K562 (cell line): ENCODE measurements around the gene CHCHD6. TPM values are rescaled to one million over a fixed set of nuclear protein-coding genes. Genes with fewer than 3 reads are reported as not detected.
A peak's percentile ranks its signal among the peaks of the same experiment; 100 is the strongest.

Experiments
- ATAC-seq: fragments of 200-7000 bp; cut with Tn5 transposase; 3 replicates; pipeline ENCODE4 v1.9.1; 2020; ENCODE audit warnings: moderate library complexity
- BruUV-seq: library from RNA; stranded (reverse); fragments of 400-500 nt; replicated peaks from 2 replicates; lab custom pipeline; 2021; lab: Mats Ljungman, UMichigan
- CTCF ChIA-PET: fragments of 300-600 bp; formaldehyde crosslinking; extraction: SDS; loops from one replicate; lab custom pipeline; 2021; ENCODE audit warnings: low intra/inter-chr PET ratio; lab: Yijun Ruan, JAX
- POLR2A ChIA-PET: fragments of 300-600, 350-650 bp; sonication (Branson Sonifier 250); formaldehyde crosslinking; extraction: SDS; loops from one replicate; lab custom pipeline; 2021; ENCODE audit warnings: antibody characterized with exemption, inconsistent platforms; lab: Yijun Ruan, JAX
- DNase-seq, 4 experiments: peaks; one replicate each; pipeline versions ENCODE4 v3.0.0 to v3.0.0-alpha.2; 2011 to 2018; ENCODE audit warnings: low spot score in 3 of 4, mixed read lengths in 3 of 4; ENCODE audit errors: extremely low read depth in 1 of 4
- FAIRE-seq: peaks from 2 replicates; lab custom pipeline; 2011; peaks lifted over from hg19 to GRCh38; lab: Jason Lieb, UNC
- H2AFZ ChIP-seq: 2 replicates; pipeline ENCODE4 v1.6.0; 2011; ENCODE audit warnings: low read depth, low read length, control low read depth, inconsistent platforms
- H3K27ac ChIP-seq: fragments of 200-600 bp; 3 replicates; pipeline ENCODE4 v1.8.0; 2011; ENCODE audit warnings: low read depth, mild to moderate bottlenecking, control low read depth, inconsistent platforms, low read length, moderate library complexity, mixed read lengths; ENCODE audit errors: extremely low read depth
- H3K27me3 ChIP-seq, 2 experiments: fragments of 300-600 bp in 1 of 2; 2 replicates in 1 of 2; 3 replicates in 1 of 2; pipeline versions ENCODE4 v1.6.0 to v1.8.0; 2011; ENCODE audit warnings: inconsistent platforms in 2 of 2, low read length in 2 of 2, mild to moderate bottlenecking in 1 of 2, mixed read lengths in 1 of 2, moderate library complexity in 1 of 2; ENCODE audit not compliant: control insufficient read depth in 2 of 2, insufficient read depth in 2 of 2
- H3K36me3 ChIP-seq: fragments of 300-600 bp; 3 replicates; pipeline ENCODE4 v1.8.0; 2011; ENCODE audit warnings: mild to moderate bottlenecking, low read length, inconsistent platforms; ENCODE audit not compliant: control insufficient read depth, insufficient read depth
- H3K4me1 ChIP-seq, 2 experiments: fragments of 200-600 bp in 1 of 2; replicated peaks in 1 of 2; 2 replicates in 1 of 2; 3 replicates in 1 of 2; pipeline versions ENCODE4 v1.5.1 to v1.8.0; 2011; ENCODE audit warnings: inconsistent platforms in 2 of 2, low read length in 2 of 2, mild to moderate bottlenecking in 1 of 2, mixed read lengths in 1 of 2, moderate library complexity in 1 of 2; ENCODE audit not compliant: control insufficient read depth in 2 of 2, insufficient read depth in 2 of 2
- H3K4me2 ChIP-seq: 2 replicates; pipeline ENCODE4 v1.6.1; 2011; ENCODE audit warnings: low read length, control low read depth, inconsistent platforms, mixed read lengths; ENCODE audit not compliant: insufficient read depth
- H3K4me3 ChIP-seq: fragments of 200-600 bp; sonication (generic), shearing (Covaris generic); 2 replicates; pipeline ENCODE4 v1.5.1; 2016; ENCODE audit warnings: control low read depth, inconsistent platforms
- H3K79me2 ChIP-seq: fragments of 200-600 bp; 3 replicates; pipeline ENCODE4 v1.8.0; 2011; ENCODE audit warnings: low read length, inconsistent platforms; ENCODE audit not compliant: control insufficient read depth, insufficient read depth
- H3K9ac ChIP-seq, 2 experiments: 2 replicates each; pipeline versions ENCODE4 v1.6.0 to v1.6.1; 2011; ENCODE audit warnings: low read depth in 2 of 2, low read length in 2 of 2, control low read depth in 1 of 2, inconsistent platforms in 1 of 2, mild to moderate bottlenecking in 1 of 2, mixed read lengths in 1 of 2; ENCODE audit not compliant: insufficient read depth in 1 of 2
- H3K9me1 ChIP-seq: one replicate; pipeline ENCODE4 v1.6.0; 2011; ENCODE audit warnings: inconsistent platforms, mild to moderate bottlenecking, low read length, moderate library complexity; ENCODE audit not compliant: control insufficient read depth, insufficient read depth
- H3K9me3 ChIP-seq: replicated peaks from 2 replicates; pipeline ENCODE4 v1.5.1; 2011; ENCODE audit warnings: low read depth, low read length, inconsistent platforms; ENCODE audit not compliant: control insufficient read depth, insufficient read depth
- H4K20me1 ChIP-seq: replicated peaks from 2 replicates; pipeline ENCODE4 v1.6.1; 2011; ENCODE audit warnings: low read length, inconsistent platforms, mixed read lengths; ENCODE audit not compliant: control insufficient read depth, insufficient read depth
- BRF2 ChIP-seq: IDR thresholded peaks from 3 replicates; pipeline ENCODE4 v1.6.1; 2011; ENCODE audit warnings: borderline replicate concordance, mild to moderate bottlenecking; ENCODE audit not compliant: insufficient read length, insufficient read depth
- DACH1 ChIP-seq: fragments of 450-650 bp; IDR thresholded peaks from 2 replicates; pipeline ENCODE4 v1.6.1; 2018; ENCODE audit not compliant: partially characterized antibody
- MCM3 ChIP-seq: fragments of 450-650 bp; IDR thresholded peaks from 2 replicates; pipeline ENCODE4 v1.6.1; 2016
- NCOA4 ChIP-seq: fragments of 450-650 bp; IDR thresholded peaks from 2 replicates; pipeline ENCODE4 v1.6.1; 2018; ENCODE audit warnings: mild to moderate bottlenecking; ENCODE audit not compliant: partially characterized antibody
- NR1H2 ChIP-seq: sonication (generic); formaldehyde crosslinking; IDR thresholded peaks from 2 replicates; pipeline ENCODE4 v1.4.0; 2020; ENCODE audit warnings: mild to moderate bottlenecking, missing genetic modification reagents
- NR2C1 ChIP-seq, 2 experiments: fragments of 450-650 bp; IDR thresholded peaks; 2 replicates each; pipeline ENCODE4 v1.6.1; 2017; ENCODE audit warnings: mild to moderate bottlenecking in 2 of 2, antibody characterized with exemption in 1 of 2, inconsistent platforms in 1 of 2, missing compliant biosample characterization in 1 of 2, missing genetic modification characterization in 1 of 2
- NR2C2 ChIP-seq, 2 experiments: fragments of 200-800 bp in 1 of 2; sonication (Bioruptor generic) in 1 of 2; sonication (generic) in 1 of 2; formaldehyde crosslinking in 1 of 2; IDR thresholded peaks; 2 replicates each; pipeline versions ENCODE4 v1.6.1 to v1.8.0; 2016 to 2022; ENCODE audit warnings: mild to moderate bottlenecking in 1 of 2, missing compliant biosample characterization in 1 of 2, missing genetic modification characterization in 1 of 2, missing genetic modification reagents in 1 of 2
- NRF1 ChIP-seq, 2 experiments: fragments of 450-650 bp; IDR thresholded peaks in 1 of 2; conservative IDR thresholded peaks in 1 of 2; 2 replicates each; pipeline ENCODE4 v1.6.1; 2014; ENCODE audit warnings: mild to moderate bottlenecking in 2 of 2
- PKNOX1 ChIP-seq: fragments of 450-650 bp; IDR thresholded peaks from 2 replicates; pipeline ENCODE4 v1.6.1; 2016
- TCF7L2 ChIP-seq: fragments of 150-350 bp; IDR thresholded peaks from 2 replicates; pipeline ENCODE4 v1.6.1; 2016; ENCODE audit warnings: low read depth, mild to moderate bottlenecking, low read length, moderate library complexity
- TFAP4 ChIP-seq: sonication (generic); formaldehyde crosslinking; IDR thresholded peaks from 2 replicates; pipeline ENCODE4 v1.8.0; 2022; ENCODE audit warnings: missing genetic modification reagents, mild to moderate bottlenecking, moderate library complexity, borderline replicate concordance
- WGBS: fragments of 100-300 bp; shearing (Covaris generic); methylation state at CpG from one replicate; pipeline ENCODE4 v1.1.6; 2016; ENCODE audit warnings: low coverage, mixed read lengths; ENCODE audit not compliant: insufficient coverage; ENCODE audit errors: missing lambda C conversion rate; 5-methylcytosine and 5-hydroxymethylcytosine counted together
- in situ Hi-C: fragments of 300-500 bp; cut with MboI; formaldehyde crosslinking; loops from 4 replicates; pipeline ENCODE4 v1.15.0; 2018; ENCODE audit warnings: inconsistent platforms, mixed read lengths
- intact Hi-C: fragments of 100-400 bp; cut with micrococcal nuclease; formaldehyde crosslinking; loops from 2 replicates; pipeline ENCODE4 v1.14.2; 2022
- polyA plus RNA-seq, 8 experiments: library from polyadenylated mRNA; depleted of rRNA in 4 of 8; stranded (reverse) in 5 of 8; unstranded in 3 of 8; fragments of >200 nt; fragmentation: Nextera tagmentation in 2 of 8; fragmentation: Illumina TruSeq in 1 of 8; extraction: Ambion mirVana in 2 of 8; extraction: Trizol in 1 of 8; gene quantifications; 2 replicates each; pipeline versions ENCODE4 v1.2.1 to v1.2.3, GENCODE V29; 2011 to 2014; ENCODE audit warnings: inconsistent platforms in 1 of 8, missing spikeins in 1 of 8
- total RNA-seq, 7 experiments: library from RNA; depleted of rRNA in 6 of 7; stranded (reverse); fragments of >200 nt in 6 of 7; fragmentation: Illumina TruSeq in 2 of 7; extraction: Trizol in 2 of 7; gene quantifications; 2 replicates each; pipeline versions ENCODE4 v1.2.1 to v1.2.3, GENCODE V29; 2011 to 2021; ENCODE audit warnings: low replicate concordance in 1 of 7
- TF ChIP-seq, protein P1 (sequence below): fragments of 450-650 bp; formaldehyde crosslinking; IDR thresholded peaks from 2 replicates; pipeline ENCODE4 v1.4.0; 2020; ENCODE audit warnings: mild to moderate bottlenecking, moderate library complexity

Gene CHCHD6
- total and polyA plus RNA-seq, 9 of the 15 experiments (the other 6 are each of a cell fraction or from before 2014, with no cell fraction given), result 4.6 to 18.6 (median 10.9) TPM

DNA sequence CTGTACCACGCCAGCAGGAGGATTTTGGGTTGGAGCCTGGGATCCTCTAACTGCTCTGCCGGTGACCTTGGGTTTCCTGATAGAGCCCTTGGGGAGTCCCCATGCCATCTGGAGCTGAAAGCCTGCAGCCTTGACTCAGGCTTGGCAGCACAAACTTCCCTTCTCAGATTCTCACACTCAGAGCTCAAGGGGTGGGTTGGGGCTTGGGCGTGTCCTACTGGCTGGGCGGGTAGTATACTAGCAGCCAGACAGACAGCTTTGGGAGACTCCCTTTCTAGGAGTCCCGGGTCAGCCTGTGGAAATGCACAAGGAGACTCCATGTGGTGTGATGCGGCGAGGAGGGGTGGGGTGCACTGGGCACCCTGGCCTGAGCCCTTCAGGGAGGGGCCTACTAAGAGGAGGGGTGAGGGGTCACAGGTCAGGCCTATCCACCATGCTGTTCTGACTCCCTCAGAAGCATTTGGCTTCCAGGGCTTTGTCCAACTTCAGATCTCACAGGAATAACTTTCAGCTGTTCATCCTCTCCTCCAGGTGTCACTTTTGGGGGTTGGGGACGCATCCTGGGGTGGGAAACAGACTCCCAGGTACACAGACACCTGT, 257.3 kb downstream of the CHCHD6 start:
- WGBS, result 50% methylated on average over 5 of the region's 8 CpGs
- TF ChIP-seq, protein P1, sequence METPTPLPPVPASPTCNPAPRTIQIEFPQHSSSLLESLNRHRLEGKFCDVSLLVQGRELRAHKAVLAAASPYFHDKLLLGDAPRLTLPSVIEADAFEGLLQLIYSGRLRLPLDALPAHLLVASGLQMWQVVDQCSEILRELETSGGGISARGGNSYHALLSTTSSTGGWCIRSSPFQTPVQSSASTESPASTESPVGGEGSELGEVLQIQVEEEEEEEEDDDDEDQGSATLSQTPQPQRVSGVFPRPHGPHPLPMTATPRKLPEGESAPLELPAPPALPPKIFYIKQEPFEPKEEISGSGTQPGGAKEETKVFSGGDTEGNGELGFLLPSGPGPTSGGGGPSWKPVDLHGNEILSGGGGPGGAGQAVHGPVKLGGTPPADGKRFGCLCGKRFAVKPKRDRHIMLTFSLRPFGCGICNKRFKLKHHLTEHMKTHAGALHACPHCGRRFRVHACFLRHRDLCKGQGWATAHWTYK, result no peak
- TF ChIP-seq NCOA4, result no peak
- 0 out of 2 replicates have a peak, but pooled peaks have one; percentile 18 for TF ChIP-seq PKNOX1
- no peak for TF ChIP-seq TCF7L2
- no peak for TF ChIP-seq TFAP4 (CRISPR knock-in tag)
- TF ChIP-seq NRF1 (conservative IDR thresholded peaks at IDR 0.05 in 1 of 2, IDR thresholded peaks at IDR 0.05 in 1 of 2), result peak in 1 of 2 experiments; percentile 17; a peak in 1 of 4 replicates
- no peak for TF ChIP-seq DACH1
- TF ChIP-seq NR2C1 (IDR thresholded peaks at IDR 0.05), result peak; percentile 62
- TF ChIP-seq NR2C1 (tag; IDR thresholded peaks at IDR 0.05), result peak; percentile 66
- TF ChIP-seq BRF2, result no peak
- TF ChIP-seq NR1H2 (CRISPR knock-in tag), result no peak
- TF ChIP-seq MCM3, result no peak
- no peak for TF ChIP-seq NR2C2 (CRISPR knock-in tag; IDR thresholded peaks at IDR 0.05)
- TF ChIP-seq NR2C2 (tag; IDR thresholded peaks at IDR 0.05), result peak; percentile 84
- Histone ChIP-seq H3K4me1 (peaks cover 9 to 28% of the 10 kb centered on the region in 2 experiments; a peak in 4 of 5 replicates), H3K36me3 (no peaks in the 10 kb centered on the region), H3K4me2 (no peak overlapping the region), H3K79me2 (no peaks in the 10 kb centered on the region; the same call in 2 of the 3 replicates), H4K20me1 (no peaks in the 10 kb centered on the region), H3K4me3 (no peak overlapping the region), H3K27me3 (no peaks in the 10 kb centered on the region), H3K27ac (no peak overlapping the region), H3K9me1 (no peaks in the 10 kb centered on the region), H3K9ac (peak overlapping the region in 1 of 2 experiments; percentile 79; a peak in 2 of 4 replicates), H3K9me3 (no peaks in the 10 kb centered on the region), H2AFZ (no peak overlapping the region)
- intact Hi-C loops, result no loop called here
- ChIA-PET CTCF (no interaction called here), POLR2A (interaction anchor here (0.6 to 1.9 kb wide), 6 partner anchors 10 to 50 kb away, joined by 3 to 6 read pairs (median 4); no protein-coding TSS in a partner anchor)
- FAIRE-seq (peak; percentile 65), ATAC-seq (peak; percentile 79), DNase-seq (peak; percentile 34 to 47 (median 40))
- in situ Hi-C loops, result no loop called here
- no TSS peak for BruUV-seq
